ENCODE results near the gene NRXN2. TPM values are rescaled to one million over a fixed set of nuclear protein-coding genes. Genes with fewer than 3 reads are reported as not detected.

The NRXN2 gene
- total and polyA plus RNA-seq, 2 donors (not counting 3 experiments of a cell fraction or from before 2014, with no cell fraction given): not detected

DNA sequence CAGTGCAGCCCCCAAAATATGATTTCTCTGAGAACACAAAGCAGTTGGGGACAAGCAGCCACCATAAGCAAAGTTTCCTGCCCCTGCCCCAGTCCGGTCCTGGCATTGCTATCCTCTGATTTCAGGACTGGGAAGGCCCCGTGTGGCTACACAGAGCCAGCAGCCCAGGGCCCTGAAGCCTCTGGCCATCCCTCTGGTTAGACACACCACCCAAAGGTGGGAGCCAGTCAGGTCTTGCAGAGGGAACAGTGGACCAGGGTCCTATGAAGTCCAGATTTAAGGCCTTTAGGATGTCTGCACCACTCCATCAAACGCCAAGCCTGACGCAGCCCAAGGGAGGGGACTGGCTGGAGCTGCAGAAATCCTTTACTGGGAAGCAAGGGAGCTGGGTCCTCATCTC is 68.6 kb downstream of the NRXN2 start:
- Histone ChIP-seq H3K27ac (ENCODE audit: insufficient read depth, low read depth, low read length) (no peak overlapping the region), H4K20me1 (replicated peaks; ENCODE audit: control insufficient read depth, extremely low read depth, insufficient read depth, low read length) (no peaks in the 10 kb centered on the region), H3K27me3 (ENCODE audit: control insufficient read depth in 2 of 2, insufficient read depth in 2 of 2, low read length in 2 of 2) (no peaks in the 10 kb centered on the region), H3K9me1 (replicated peaks; ENCODE audit: control insufficient read depth, extremely low read depth, insufficient read depth, low read length) (no peaks in the 10 kb centered on the region), H3K4me1 (ENCODE audit: control insufficient read depth, extremely low read depth, insufficient read depth, low read length) (no peaks in the 10 kb centered on the region), H3K4me2 (ENCODE audit: insufficient read depth, low read length) (no peak overlapping the region), H3K4me3 (replicated peaks in 1 of 3; ENCODE audit: insufficient read depth in 1 of 3, low read depth in 1 of 3, low read length in 3 of 3) (no peak overlapping the region), H3K79me2 (ENCODE audit: control insufficient read depth, insufficient read depth, low read length) (no peaks in the 10 kb centered on the region), H3K9ac (replicated peaks; ENCODE audit: extremely low read depth, insufficient read depth, low read length) (no peak overlapping the region), H3K9me3 (replicated peaks; ENCODE audit: control insufficient read depth, insufficient read depth, low read length) (no peaks in the 10 kb centered on the region), H2AFZ (ENCODE audit: low read depth, low read length) (no peak overlapping the region), H3K36me3 (ENCODE audit: control insufficient read depth in 2 of 2, extremely low read depth in 1 of 2, insufficient read depth in 2 of 2, low read length in 2 of 2) (no peaks in the 10 kb centered on the region)
- ChIA-PET CTCF (interaction anchor here (0.5 to 9.5 kb wide), 3 partner anchors 166 to 450 kb away, joined by 3 to 143 read pairs (median 136); no protein-coding TSS in a partner anchor), POLR2A (no interaction called here)
- FAIRE-seq: no peak
- intact Hi-C loops (cut with micrococcal nuclease) (no loop called here), dilution Hi-C loops (cut with MboI; ENCODE audit: extremely low pct_ligation_motif_present, low sequenced_read_pairs) (no loop called here)
- TF ChIP-seq POLR2AphosphoS5 (IDR thresholded peaks at IDR 0.05; ENCODE audit: insufficient read depth, low read depth, low read length) (no peak), FOS (IDR thresholded peaks at IDR 0.05; ENCODE audit: borderline replicate concordance, insufficient read depth, low read length) (no peak), JUN (IDR thresholded peaks at IDR 0.05; ENCODE audit: borderline replicate concordance, insufficient read depth, insufficient read length, low read depth) (no peak), GATA2 (IDR thresholded peaks at IDR 0.05; ENCODE audit: insufficient read depth, insufficient read length, low read depth, low read length) (no peak), POLR2A (IDR thresholded peaks at IDR 0.05; ENCODE audit: low read depth, low read length) (no peak), EZH2 (IDR thresholded peaks at IDR 0.05; ENCODE audit: borderline replicate concordance, low read depth, low read length, severe bottlenecking) (no peak), MYC (IDR thresholded peaks at IDR 0.05; ENCODE audit: low read depth, low read length) (no peak)
- TF ChIP-seq, protein P1, sequence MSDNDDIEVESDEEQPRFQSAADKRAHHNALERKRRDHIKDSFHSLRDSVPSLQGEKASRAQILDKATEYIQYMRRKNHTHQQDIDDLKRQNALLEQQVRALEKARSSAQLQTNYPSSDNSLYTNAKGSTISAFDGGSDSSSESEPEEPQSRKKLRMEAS (IDR thresholded peaks at IDR 0.05; ENCODE audit: insufficient read depth, insufficient read length): no peak
- TF ChIP-seq, protein P2, sequence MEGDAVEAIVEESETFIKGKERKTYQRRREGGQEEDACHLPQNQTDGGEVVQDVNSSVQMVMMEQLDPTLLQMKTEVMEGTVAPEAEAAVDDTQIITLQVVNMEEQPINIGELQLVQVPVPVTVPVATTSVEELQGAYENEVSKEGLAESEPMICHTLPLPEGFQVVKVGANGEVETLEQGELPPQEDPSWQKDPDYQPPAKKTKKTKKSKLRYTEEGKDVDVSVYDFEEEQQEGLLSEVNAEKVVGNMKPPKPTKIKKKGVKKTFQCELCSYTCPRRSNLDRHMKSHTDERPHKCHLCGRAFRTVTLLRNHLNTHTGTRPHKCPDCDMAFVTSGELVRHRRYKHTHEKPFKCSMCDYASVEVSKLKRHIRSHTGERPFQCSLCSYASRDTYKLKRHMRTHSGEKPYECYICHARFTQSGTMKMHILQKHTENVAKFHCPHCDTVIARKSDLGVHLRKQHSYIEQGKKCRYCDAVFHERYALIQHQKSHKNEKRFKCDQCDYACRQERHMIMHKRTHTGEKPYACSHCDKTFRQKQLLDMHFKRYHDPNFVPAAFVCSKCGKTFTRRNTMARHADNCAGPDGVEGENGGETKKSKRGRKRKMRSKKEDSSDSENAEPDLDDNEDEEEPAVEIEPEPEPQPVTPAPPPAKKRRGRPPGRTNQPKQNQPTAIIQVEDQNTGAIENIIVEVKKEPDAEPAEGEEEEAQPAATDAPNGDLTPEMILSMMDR (IDR thresholded peaks at IDR 0.05; ENCODE audit: extremely low read depth in 1 of 2, insufficient read depth in 1 of 2, low read depth in 1 of 2, low read length in 2 of 2): no peak
- no TSS peak for BruUV-seq (replicated peaks)
- DNase-seq (ENCODE audit: low read depth, low spot score): no peak

All from endothelial cell of umbilical vein (primary cell).